Adipose tissue (tissue), 3 donors: ENCODE results near the gene SFTPB. TPM values are rescaled to one million over a fixed set of nuclear protein-coding genes. Genes with fewer than 3 reads are reported as not detected.
"Not testable (repeated sequence)": the region's sequence is repeated elsewhere in the genome, so short reads cannot be mapped to it uniquely, and the experiment has no call there.

Source experiments
- H3K27ac ChIP-seq: one replicate; pipeline ENCODE4 v1.5.1; 2013; ENCODE audit warnings: low read depth, low read length
- WGBS, 3 donors: extraction: QIAGEN DNeasy Blood & Tissue Kit; methylation state at CpG; one replicate each; pipeline ENCODE4 v1.1.7; 2013; 5-methylcytosine and 5-hydroxymethylcytosine counted together
- polyA plus RNA-seq, 3 donors: library from polyadenylated mRNA; stranded (reverse); fragments of 200-250 nt; gene quantifications; one replicate each; pipeline ENCODE4 v1.2.3, GENCODE V29; 2013
- donor health status: healthy with polysubstance abuse.
- donor health status: Bipolar disorder and iron deficiency.
- donor health status: healthy.

SFTPB gene
- polyA plus RNA-seq, 3 donors: 1.7 to 2.4 TPM; not detected in 1

GRCh38 chr2:85682378-85682777 lies 14.4 kb upstream of the SFTPB start:
- no peak overlapping the region for H3K27ac ChIP-seq
- 94 to 99% (median 97%) methylated on average over 5 of the region's 5 CpGs for WGBS, 3 donors

- no peak overlapping the region for H3K27ac ChIP-seq
- 86 to 100% (median 96%) methylated on average over 1 of the region's 1 CpG for WGBS, 3 donors
Observed at GRCh38 chr2:85681776-85682175, 13.8 kb upstream of the SFTPB start.

GRCh38 chr2:85681372-85681763 lies 13.4 kb upstream of the SFTPB start:
- no peak overlapping the region for H3K27ac ChIP-seq
- WGBS, 3 donors: 68 to 77% (median 73%) methylated on average over 5 of the region's 5 CpGs

GRCh38 chr2:85680707-85681371 lies 12.8 kb upstream of the SFTPB start:
- H3K27ac ChIP-seq: no peak overlapping the region
- WGBS, 3 donors: 67 to 85% (median 74%) methylated on average over 2 of the region's 2 CpGs

GRCh38 chr2:85678794-85679672 lies 11.0 kb upstream of the SFTPB start:
- 14 to 22% (median 22%) methylated on average over 24 to 25 of the region's 25 CpGs for WGBS, 3 donors

GRCh38 chr2:85678377-85678776 lies 10.4 kb upstream of the SFTPB start:
- H3K27ac ChIP-seq: no peak overlapping the region

More at GRCh38 chr2:85678794-85679672, 11.0 kb upstream of the SFTPB start:
- no peak overlapping the region for H3K27ac ChIP-seq

GRCh38 chr2:85675866-85676548 lies 8.0 kb upstream of the SFTPB start:
- no peak overlapping the region for H3K27ac ChIP-seq
- WGBS, 3 donors: 81 to 91% (median 90%) methylated on average over 6 of the region's 6 CpGs

More at GRCh38 chr2:85678377-85678776, 10.4 kb upstream of the SFTPB start:
- 66 to 77% (median 71%) methylated on average over 3 of the region's 3 CpGs for WGBS, 3 donors

GRCh38 chr2:85675427-85675826 lies 7.4 kb upstream of the SFTPB start:
- WGBS, 3 donors: 88 to 94% (median 88%) methylated on average over 6 of the region's 6 CpGs
- H3K27ac ChIP-seq: no peak overlapping the region

GRCh38 chr2:85674417-85674816 lies 6.4 kb upstream of the SFTPB start:
- 57 to 94% (median 59%) methylated on average over 2 of the region's 2 CpGs for whole genome bisulfite sequencing, 3 donors
- no peak overlapping the region for H3K27ac ChIP-seq

GRCh38 chr2:85673716-85674375 lies 5.8 kb upstream of the SFTPB start:
- 73 to 78% (median 76%) methylated on average over 11 of the region's 11 CpGs for WGBS, 3 donors
- H3K27ac ChIP-seq: no peak overlapping the region

- 42 to 69% (median 43%) methylated on average over 9 of the region's 9 CpGs for WGBS, 3 donors
- no peak overlapping the region for H3K27ac ChIP-seq
Observed at GRCh38 chr2:85672456-85672855, 4.5 kb upstream of the SFTPB start.

- 87 to 95% (median 93%) methylated on average over 13 of the region's 13 CpGs for WGBS, 3 donors
- not testable (repeated sequence) for H3K27ac ChIP-seq
Observed at GRCh38 chr2:85670416-85670815, 2.4 kb upstream of the SFTPB start.

GRCh38 chr2:85669549-85669948 lies 1.6 kb upstream of the SFTPB start:
- no peak overlapping the region for H3K27ac ChIP-seq

GRCh38 chr2:85668857-85669142 lies 801 bp upstream of the SFTPB start:
- WGBS, 3 donors: 77 to 90% (median 84%) methylated on average over 3 of the region's 3 CpGs
- H3K27ac ChIP-seq: no peak overlapping the region

More at GRCh38 chr2:85669549-85669948, 1.6 kb upstream of the SFTPB start:
- 46 to 73% (median 66%) methylated on average over 5 of the region's 5 CpGs for WGBS, 3 donors

GRCh38 chr2:85667561-85668008 lies 414 bp downstream of the SFTPB start:
- WGBS, 3 donors: 80 to 90% (median 87%) methylated on average over 3 of the region's 3 CpGs
- no peak overlapping the region for H3K27ac ChIP-seq

GRCh38 chr2:85666435-85667316 lies 1.3 kb downstream of the SFTPB start:
- 61 to 88% (median 67%) methylated on average over 10 to 11 of the region's 11 CpGs for WGBS, 3 donors
- no peak overlapping the region for H3K27ac ChIP-seq

- 92 to 94% (median 93%) methylated on average over 6 of the region's 6 CpGs for WGBS, 3 donors
- H3K27ac ChIP-seq: no peak overlapping the region
Observed at GRCh38 chr2:85666016-85666415, 2.0 kb downstream of the SFTPB start.
